Stimulated activated naive CD4-positive, alpha-beta T cell treated with Interleukin-2 at 50 U/mL for 16 hours (primary cell): ENCODE results near the gene MRE11.
"Not testable (repeated sequence)": the region's sequence is repeated elsewhere in the genome, so short reads cannot be mapped to it uniquely, and the experiment has no call there.

Experiments used
- DNase-seq: peaks from one replicate; lab custom pipeline; 2025; lab: John Stamatoyannopoulos, UW

MRE11 gene

DNA sequence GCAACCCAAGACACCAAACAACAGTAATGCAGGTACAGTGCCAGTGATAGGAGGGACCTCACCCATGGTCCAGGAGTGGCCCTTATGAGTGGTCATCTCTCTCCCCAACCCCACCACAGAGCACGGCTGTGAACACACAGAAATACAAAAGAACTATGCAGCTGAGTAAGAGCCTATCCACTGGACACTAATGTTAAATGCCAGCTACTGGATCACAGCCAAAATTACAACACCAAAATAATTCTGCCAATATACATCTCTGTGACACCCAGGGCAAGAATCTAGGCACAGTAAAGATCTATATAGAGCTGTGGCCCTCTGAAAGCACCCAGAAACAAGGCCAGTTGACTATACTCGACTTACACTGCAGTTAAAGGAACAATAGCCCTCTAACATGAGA lies 69.6 kb downstream of the MRE11 start:
- DNase-seq: no peak

GRCh38 chr11:94423507-94423906 lies 70.1 kb downstream of the MRE11 start:
- DNase-seq: no peak

DNA sequence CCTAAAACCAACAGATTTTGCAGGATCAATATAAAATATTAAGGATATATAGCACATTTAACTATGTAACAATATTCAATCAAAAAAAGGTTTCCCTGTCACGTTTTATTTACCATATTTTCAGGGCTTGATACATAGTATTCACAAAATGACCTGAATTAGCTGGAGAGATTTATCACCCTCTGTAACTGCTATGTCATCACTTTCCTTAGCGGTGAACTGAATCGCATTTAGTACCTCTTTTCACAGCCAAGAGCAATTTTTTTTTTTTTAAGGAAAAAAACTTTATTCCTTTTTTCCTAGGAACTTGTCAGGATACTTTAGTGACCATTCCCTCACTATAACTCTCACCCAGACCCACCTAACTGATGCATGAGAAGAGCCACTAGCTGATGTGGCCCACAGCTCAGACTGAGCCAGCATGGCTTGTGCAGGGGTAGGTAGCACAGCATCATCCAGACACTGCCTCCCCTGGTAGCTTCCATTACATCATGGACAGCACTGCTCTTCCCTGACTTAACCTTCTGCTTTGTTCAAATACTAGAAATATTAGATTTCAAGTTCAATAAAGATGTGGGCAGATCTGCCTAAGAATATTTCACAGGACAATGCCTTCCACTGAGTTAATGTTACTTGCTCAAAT lies 75.4 kb downstream of the MRE11 start:
- DNase-seq: no peak

- no peak for DNase-seq
Observed at GRCh38 chr11:94417386-94417987, 76.2 kb downstream of the MRE11 start.

DNA sequence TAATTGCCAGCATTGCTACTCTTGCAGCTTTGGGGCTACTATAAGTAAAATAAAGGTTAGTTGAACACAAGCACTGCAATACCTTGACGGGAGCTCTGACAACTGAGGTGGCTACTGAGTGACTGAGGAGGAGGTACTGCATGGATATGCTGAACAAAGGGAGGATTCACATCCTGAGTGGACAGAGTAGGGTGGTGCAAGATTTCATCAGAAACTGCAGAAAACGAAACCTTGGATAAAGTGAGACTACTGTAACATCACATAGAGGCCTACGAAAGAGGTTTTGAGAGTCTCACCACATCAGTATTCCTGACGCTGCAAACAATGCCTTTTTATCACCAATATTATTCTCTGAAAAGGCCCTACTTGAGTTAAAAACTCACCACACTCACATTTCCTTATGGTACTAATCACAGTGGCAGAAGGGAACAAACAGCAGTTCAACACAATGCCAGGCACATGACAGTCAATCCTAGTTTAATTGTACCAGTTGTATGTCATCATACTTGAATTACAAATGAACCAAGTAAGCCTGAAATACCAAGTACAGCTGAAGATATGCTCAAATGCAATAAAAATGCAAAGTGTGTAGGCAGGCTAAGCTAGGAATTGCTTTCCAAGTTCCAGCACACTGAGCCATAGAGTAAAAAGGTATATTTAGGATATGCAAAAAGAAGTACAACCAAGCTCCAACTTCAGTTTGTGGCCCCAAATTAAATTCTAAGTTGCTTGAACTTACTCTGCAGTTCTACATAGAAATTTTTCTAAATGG lies 88.4 kb downstream of the MRE11 start:
- DNase-seq: no peak

DNA sequence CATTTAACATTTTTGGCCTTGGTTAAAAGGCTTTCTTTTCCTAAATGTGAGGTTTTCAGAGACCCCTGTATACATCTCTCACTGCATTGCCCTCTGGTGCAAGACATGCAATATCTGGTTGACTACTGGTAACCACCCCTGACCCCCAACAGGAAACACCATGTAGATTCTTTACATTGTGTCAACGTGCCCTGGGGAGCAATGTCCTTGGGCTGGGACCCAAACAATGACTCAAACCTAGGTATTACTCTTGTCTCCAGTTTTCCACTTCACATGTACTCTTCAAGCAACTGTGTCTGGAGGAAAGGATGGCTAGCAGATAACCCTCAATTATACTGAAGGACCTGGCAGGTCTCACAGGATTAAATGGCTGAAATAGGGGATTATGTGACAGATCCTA lies 91.3 kb downstream of the MRE11 start:
- DNase-seq: no peak

GRCh38 chr11:94401773-94402265 lies 91.8 kb downstream of the MRE11 start:
- DNase-seq: no peak

GRCh38 chr11:94400839-94401772 lies 92.5 kb downstream of the MRE11 start, which contains the start of gene GPR83:
Gene GPR83, minus strand, starts transcription at chr11:94401419. Its CDS starts 172 bp downstream, at chr11:94401247.
- DNase-seq: no peak

DNA sequence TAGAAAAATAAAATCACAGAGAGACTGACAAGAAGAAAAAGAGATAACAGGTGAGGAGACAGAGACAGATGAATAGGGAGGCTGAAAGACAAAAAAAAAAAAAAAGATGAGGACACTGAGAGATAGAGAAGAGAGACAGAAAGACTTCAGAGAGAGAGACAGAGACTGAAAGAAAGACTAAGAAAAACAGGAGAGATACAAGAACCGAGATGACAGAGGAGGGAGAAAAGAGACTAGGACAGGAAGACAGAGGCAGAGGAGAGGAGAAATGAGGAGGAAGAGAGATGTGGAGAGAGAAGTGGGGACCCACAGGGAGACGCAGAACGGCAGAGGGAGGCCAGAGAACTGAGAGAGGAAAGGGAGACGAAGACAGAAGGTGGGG lies 93.2 kb downstream of the MRE11 start:
- no peak for DNase-seq

DNA sequence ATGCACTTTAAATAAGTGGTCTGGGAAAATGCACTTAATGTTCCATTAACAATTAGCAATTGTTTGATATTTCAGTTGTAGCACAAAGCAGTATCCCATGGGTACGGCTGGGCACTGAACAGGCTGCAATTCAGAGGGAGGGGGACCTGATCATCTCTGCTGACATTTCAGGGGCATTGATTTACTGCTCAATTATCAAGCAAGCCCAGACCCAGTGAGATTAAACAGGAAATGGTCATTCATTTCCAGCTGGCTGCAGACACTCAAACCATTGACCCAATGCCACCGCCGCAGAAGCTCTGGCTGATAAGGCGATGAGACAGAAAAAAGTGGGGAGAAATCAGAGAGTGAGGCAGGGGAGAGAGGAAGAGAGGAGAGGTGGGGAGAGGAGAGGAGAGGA lies 93.6 kb downstream of the MRE11 start:
- no peak for DNase-seq

DNA sequence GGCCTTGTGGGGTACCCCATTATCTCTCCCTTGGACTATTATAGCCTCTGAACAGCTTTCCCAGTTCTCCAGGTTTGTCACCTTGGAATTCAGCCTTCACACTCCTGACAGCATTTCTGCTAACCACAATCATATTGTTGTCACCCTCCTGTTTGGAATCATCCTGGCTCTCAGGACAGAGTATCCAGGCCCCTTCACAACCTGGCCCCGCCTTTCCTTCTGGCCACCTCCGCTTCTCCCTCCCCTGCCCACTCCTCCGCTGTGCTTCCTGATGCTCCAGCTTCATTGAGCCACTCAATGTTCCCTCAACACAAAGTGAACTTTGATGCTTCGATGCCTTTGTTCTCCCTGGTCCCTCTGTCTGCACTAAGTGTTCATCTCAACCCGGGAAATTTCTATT lies 95.5 kb downstream of the MRE11 start:
- DNase-seq: no peak

DNA sequence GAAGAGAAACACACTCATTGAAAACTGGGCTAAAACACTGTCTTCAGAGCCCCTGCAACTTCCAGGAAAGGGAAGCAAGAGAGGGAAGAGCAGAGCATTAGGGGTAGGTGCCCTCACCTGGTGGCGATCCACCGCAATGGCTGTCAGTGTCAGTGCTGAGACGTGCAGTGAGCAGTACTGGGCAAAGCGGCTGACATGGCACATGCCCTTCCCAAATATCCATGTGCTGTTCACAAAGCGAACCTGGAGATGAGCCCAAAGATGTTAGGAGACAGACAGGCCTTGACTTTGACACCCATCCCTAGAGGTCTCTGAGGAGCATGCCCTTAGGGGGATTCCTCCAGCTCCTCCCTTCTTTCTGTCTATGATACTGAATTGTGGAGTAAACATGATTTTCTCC lies 97.4 kb downstream of the MRE11 start:
- no peak for DNase-seq

DNA sequence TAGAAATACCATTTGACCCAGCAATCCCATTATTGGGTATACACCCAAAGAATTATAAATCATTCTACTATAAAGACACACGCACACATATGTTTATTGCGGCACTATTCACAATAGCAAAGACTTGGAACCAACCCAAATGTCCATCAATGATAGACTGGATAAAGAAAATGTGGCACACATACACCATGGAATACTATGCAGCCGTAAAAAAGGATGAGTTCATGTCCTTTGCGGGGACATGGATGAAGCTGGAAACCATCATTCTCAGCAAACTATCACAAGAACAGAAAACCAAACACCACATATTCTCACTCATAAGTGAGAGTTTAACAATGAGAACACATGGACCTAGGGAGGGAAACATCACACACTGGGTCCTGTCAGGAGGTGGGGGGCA lies 101.7 kb downstream of the MRE11 start:
- DNase-seq: not testable (repeated sequence)

DNA sequence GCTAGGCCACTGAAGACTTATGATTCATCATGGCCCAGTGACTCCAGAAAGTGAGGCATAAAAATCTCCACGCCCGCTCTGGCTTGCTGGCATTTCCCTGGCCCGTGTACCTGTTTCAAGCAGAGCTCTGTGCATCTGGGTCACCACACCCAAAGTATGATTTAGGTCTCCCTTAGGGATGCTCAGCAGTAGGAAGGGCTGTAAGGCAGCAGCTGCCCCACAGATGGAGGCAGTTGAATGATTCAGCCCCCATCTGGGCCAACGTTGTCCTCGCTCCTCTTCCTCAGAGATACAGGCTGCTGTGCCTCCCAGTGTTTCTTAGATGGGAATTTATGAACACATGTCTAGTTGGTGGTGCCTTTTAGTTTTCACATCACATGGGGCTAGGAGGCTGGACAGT lies 114.0 kb downstream of the MRE11 start:
- DNase-seq: no peak

DNA sequence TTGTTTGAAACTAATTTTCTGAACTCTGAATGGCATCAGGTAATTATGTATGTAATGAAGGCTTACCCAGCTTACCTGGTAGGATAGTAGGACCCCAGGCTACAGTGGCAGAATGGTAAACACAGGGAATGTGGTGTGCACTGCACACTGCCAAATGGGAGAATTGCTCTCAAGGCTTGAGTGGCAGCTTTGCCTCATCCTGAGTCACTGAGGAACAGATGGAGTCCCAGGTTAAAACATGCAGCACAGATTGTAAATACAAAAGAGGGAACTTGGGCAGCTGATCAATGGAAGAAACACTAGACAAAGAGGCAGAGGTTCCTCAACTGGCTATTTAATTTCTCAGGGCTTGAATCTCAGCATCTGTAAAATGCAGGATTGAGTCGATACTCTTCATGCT lies 116.8 kb downstream of the MRE11 start:
- DNase-seq: no peak

DNA sequence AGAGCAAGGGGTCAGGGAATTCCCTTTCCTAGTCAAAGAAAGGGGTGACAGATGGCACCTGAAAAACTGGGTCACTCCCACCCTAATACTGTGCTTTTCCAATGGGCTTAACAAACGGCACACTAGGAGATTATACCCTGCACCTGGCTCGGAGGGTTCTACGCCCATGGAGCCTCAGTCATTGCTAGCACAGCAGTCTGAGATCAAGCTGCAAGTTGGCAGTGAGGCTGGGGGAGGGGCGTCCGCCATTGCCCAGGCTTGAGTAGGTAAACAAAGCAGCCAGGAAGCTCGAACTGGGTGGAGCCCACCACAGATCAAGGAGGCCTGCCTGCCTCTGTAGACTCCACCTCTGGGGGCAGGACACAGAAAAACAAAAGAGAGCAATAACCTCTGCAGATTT lies 123.1 kb downstream of the MRE11 start:
- not testable (repeated sequence) for DNase-seq
